Measurements from ENCODE around the gene PPME1. TPM values are rescaled to one million over a fixed set of nuclear protein-coding genes. Genes with fewer than 3 reads are reported as not detected.

Gene PPME1
- total and polyA plus RNA-seq, 2 of the 4 experiments (the other 2 are of a cell fraction) = 42.3 to 89.5 TPM

GRCh38 chr11:74255741-74256375, 84.8 kb downstream of the PPME1 start:
- peak overlapping the region; percentile 29; the same call in 1 of the 3 replicates for H2BK15ac ChIP-seq (ENCODE audit: low read depth, low read length)
- H4K20me1 ChIP-seq (ENCODE audit: insufficient read depth, low read length) = no peaks in the 10 kb centered on the region
- no peak overlapping the region for H3K4me3 ChIP-seq (ENCODE audit: insufficient read depth, low read depth, low read length)
- peaks cover 10% of the 10 kb centered on the region for H3K4me1 ChIP-seq (ENCODE audit: control insufficient read depth, insufficient read depth, low read length)
- no peaks in the 10 kb centered on the region for H3K9me3 ChIP-seq (ENCODE audit: control insufficient read depth, insufficient read depth, low read length)
- no peak overlapping the region for H2BK120ac ChIP-seq (ENCODE audit: low read depth, low read length)
- no peak overlapping the region for H2AFZ ChIP-seq (replicated peaks; ENCODE audit: low read length, poor library complexity)
- DNase-seq (peak; percentile 63), ATAC-seq (ENCODE audit: low read depth) (peak; percentile 50; the same call in 1 of the 2 replicates)
- no peak overlapping the region for H4K8ac ChIP-seq (ENCODE audit: low read depth in 2 of 2, low read length in 2 of 2)
- WGBS, 2 experiments (ENCODE audit: extremely low coverage in 2 of 2, insufficient read length in 1 of 2) = no CpG with 5 or more reads among the region's 5 CpGs
- H3K14ac ChIP-seq (replicated peaks; ENCODE audit: low read depth, low read length) = no peak overlapping the region
- H4K91ac ChIP-seq (ENCODE audit: insufficient read depth, low read depth, low read length) = no peak overlapping the region
- in situ Hi-C loops (cut with MboI; ENCODE audit: low sequenced_read_pairs) (loop anchor here (5.0 to 10.0 kb wide), 3 partner anchors 196 to 479 kb away; partner anchors contain the start of gene CHRDL2), dilution Hi-C loops (cut with HindIII; ENCODE audit: low sequenced_read_pairs, unreplicated experiment) (no loop called here), intact Hi-C loops (cut with micrococcal nuclease) (loop anchor here (1.0 to 5.0 kb wide), 5 partner anchors 65 to 481 kb away; no protein-coding TSS in a partner anchor)
- ChIA-PET POLR2A (ENCODE audit: unreplicated experiment) (interaction anchor here (1.0 kb wide), 1 partner anchor 194 kb away, joined by 3 read pairs; no protein-coding TSS in a partner anchor), CTCF (interaction anchor here (0.6 to 1.7 kb wide), 10 partner anchors 9 to 197 kb away, joined by 3 to 19 read pairs (median 4); no protein-coding TSS in a partner anchor)
- no peak overlapping the region for H2BK20ac ChIP-seq (ENCODE audit: low read depth, low read length)
- no peak overlapping the region for H3K4ac ChIP-seq (ENCODE audit: low read depth, low read length)
- TF ChIP-seq POLR2A (IDR thresholded peaks at IDR 0.05; ENCODE audit: low read depth, low read length) = peak; percentile 60
- TF ChIP-seq BHLHE40 (IDR thresholded peaks at IDR 0.05; ENCODE audit: low read depth, low read length) = no peak
- no peak for TF ChIP-seq USF2 (IDR thresholded peaks at IDR 0.05; ENCODE audit: low read depth, low read length)
- TF ChIP-seq RFX5 (IDR thresholded peaks at IDR 0.05; ENCODE audit: low read depth, low read length) = no peak
- TF ChIP-seq SMC3 (IDR thresholded peaks at IDR 0.05; ENCODE audit: low read depth, low read length) = peak; percentile 99
- no peak for TF ChIP-seq RCOR1 (IDR thresholded peaks at IDR 0.05; ENCODE audit: insufficient replicate concordance, low read length)
- TF ChIP-seq MXI1 (IDR thresholded peaks at IDR 0.05; ENCODE audit: borderline replicate concordance, low read depth, low read length) = no peak
- TF ChIP-seq CTCF (conservative IDR thresholded peaks at IDR 0.05; ENCODE audit: low read depth, low read length) = peak; percentile 93
- no peak for TF ChIP-seq ELK1 (IDR thresholded peaks at IDR 0.05; ENCODE audit: borderline replicate concordance, low read depth, low read length)
- 0 out of 2 replicates have a peak, but pooled peaks have one; percentile 11 for TF ChIP-seq MAFK (IDR thresholded peaks at IDR 0.05; ENCODE audit: low read depth, low read length)
- TF ChIP-seq RAD21 (IDR thresholded peaks at IDR 0.05; ENCODE audit: low read length) = peak; percentile 96
- TF ChIP-seq FOS (IDR thresholded peaks at IDR 0.05; ENCODE audit: low read depth, low read length) = no peak
- 0 out of 2 replicates have a peak, but pooled peaks have one; percentile 33 for TF ChIP-seq CEBPB (IDR thresholded peaks at IDR 0.05; ENCODE audit: low read depth, low read length)
- peaks cover 5% of the 10 kb centered on the region for H3K9me1 ChIP-seq (ENCODE audit: insufficient read depth, low read length)
- no peak overlapping the region for H4K5ac ChIP-seq (ENCODE audit: low read depth, low read length)
- H2BK5ac ChIP-seq (ENCODE audit: low read depth, low read length, poor library complexity, severe bottlenecking) = no peak overlapping the region
- no peaks in the 10 kb centered on the region; a peak in 1 of 4 replicates for H3K79me1 ChIP-seq (ENCODE audit: low read depth in 1 of 2, low read length in 2 of 2)
- H3K27me3 ChIP-seq (ENCODE audit: control insufficient read depth, insufficient read depth, low read length) = no peaks in the 10 kb centered on the region
- H3K36me3 ChIP-seq (ENCODE audit: control insufficient read depth, insufficient read depth, low read length) = peaks cover 38% of the 10 kb centered on the region
- no peak overlapping the region for H3K4me2 ChIP-seq (ENCODE audit: low read depth, low read length)
- no peak overlapping the region for H3K18ac ChIP-seq (ENCODE audit: low read depth, low read length)
- H3K27ac ChIP-seq (ENCODE audit: insufficient read depth, low read length) = no peak overlapping the region
- peak overlapping the region; percentile 75 for H2AK5ac ChIP-seq (ENCODE audit: low read depth, low read length)
- no peak overlapping the region for H3K9ac ChIP-seq (ENCODE audit: low read depth, low read length)
- H2AK9ac ChIP-seq (replicated peaks; ENCODE audit: low read depth, low read length, poor library complexity) = peak overlapping the region; percentile 1
- no peak overlapping the region for H3K56ac ChIP-seq (ENCODE audit: extremely low read depth, insufficient read depth, low read length)
- no TSS peak for BruUV-seq (replicated peaks)
- H3K23ac ChIP-seq (ENCODE audit: low read depth, low read length) = no peak overlapping the region
